Endothelial cell of umbilical vein (primary cell): ENCODE results near the gene TXNDC2. TPM values are rescaled to one million over a fixed set of nuclear protein-coding genes. Genes with fewer than 3 reads are reported as not detected.
"Not testable (repeated sequence)": the region's sequence is repeated elsewhere in the genome, so short reads cannot be mapped to it uniquely, and the experiment has no call there.

Source experiments
- BruUV-seq: library from RNA; stranded (reverse); fragments of 400-500 nt; replicated peaks from 2 replicates; lab custom pipeline; 2021; lab: Mats Ljungman, UMichigan
- CTCF ChIA-PET: fragments of 300-600, 350-600 bp; sonication (Branson Sonifier 250); formaldehyde crosslinking; loops from one replicate; lab custom pipeline; 2021; ENCODE audit warnings: antibody characterized with exemption, inconsistent platforms; lab: Charles Lee
- POLR2A ChIA-PET: fragments of 300-600, 350-600 bp; sonication (Branson Sonifier 250); formaldehyde crosslinking; loops from one replicate; lab custom pipeline; 2021; ENCODE audit warnings: antibody characterized with exemption, inconsistent platforms; lab: Charles Lee
- DNase-seq: peaks from one replicate; pipeline ENCODE4 v3.0.0-alpha.2; 2011; ENCODE audit warnings: low read depth, low spot score
- FAIRE-seq: peaks from 2 replicates; lab custom pipeline; 2011; peaks lifted over from hg19 to GRCh38; lab: Jason Lieb, UNC
- H2AFZ ChIP-seq: 2 replicates; pipeline ENCODE4 v1.6.0; 2012; ENCODE audit warnings: low read depth, low read length, control low read depth, inconsistent platforms
- H3K27ac ChIP-seq: 2 replicates; pipeline ENCODE4 v1.5.1; 2011; ENCODE audit warnings: low read depth, mild to moderate bottlenecking, control low read depth, low read length, moderate library complexity; ENCODE audit not compliant: insufficient read depth
- H3K27me3 ChIP-seq, 2 experiments: 2 replicates each; pipeline versions ENCODE4 v1.6.0 to v1.6.1; 2011; ENCODE audit warnings: low read length in 2 of 2, mixed read lengths in 1 of 2; ENCODE audit not compliant: control insufficient read depth in 2 of 2, insufficient read depth in 2 of 2
- H3K36me3 ChIP-seq, 2 experiments: 2 replicates in 1 of 2; 3 replicates in 1 of 2; pipeline ENCODE4 v1.5.1; 2011; ENCODE audit warnings: low read length in 2 of 2, mild to moderate bottlenecking in 1 of 2, moderate library complexity in 1 of 2; ENCODE audit not compliant: control insufficient read depth in 2 of 2, insufficient read depth in 2 of 2; ENCODE audit errors: extremely low read depth in 1 of 2
- H3K4me1 ChIP-seq: 3 replicates; pipeline ENCODE4 v1.5.1; 2011; ENCODE audit warnings: mild to moderate bottlenecking, low read length; ENCODE audit not compliant: control insufficient read depth, insufficient read depth; ENCODE audit errors: extremely low read depth
- H3K4me2 ChIP-seq: 2 replicates; pipeline ENCODE4 v1.6.1; 2011; ENCODE audit warnings: low read length, control low read depth, mixed read lengths; ENCODE audit not compliant: insufficient read depth
- H3K4me3 ChIP-seq, 3 experiments: fragments of 200-600 bp in 1 of 3; sonication (generic), shearing (Covaris generic) in 1 of 3; replicated peaks in 1 of 3; 2 replicates each; pipeline ENCODE4 v1.5.1; 2011 to 2016; ENCODE audit warnings: control low read depth in 3 of 3, low read length in 3 of 3, mild to moderate bottlenecking in 2 of 3, inconsistent platforms in 1 of 3, low read depth in 1 of 3, moderate library complexity in 1 of 3; ENCODE audit not compliant: insufficient read depth in 1 of 3
- H3K79me2 ChIP-seq: 2 replicates; pipeline ENCODE4 v1.6.0; 2012; ENCODE audit warnings: low read length, inconsistent platforms; ENCODE audit not compliant: control insufficient read depth, insufficient read depth
- H3K9ac ChIP-seq: replicated peaks from 2 replicates; pipeline ENCODE3; 2011; ENCODE audit warnings: low read length, control low read depth; ENCODE audit not compliant: insufficient read depth; ENCODE audit errors: extremely low read depth
- H3K9me1 ChIP-seq: replicated peaks from 3 replicates; pipeline ENCODE4 v1.6.0; 2011; ENCODE audit warnings: mild to moderate bottlenecking, low read length; ENCODE audit not compliant: control insufficient read depth, insufficient read depth; ENCODE audit errors: extremely low read depth
- H3K9me3 ChIP-seq: replicated peaks from 2 replicates; pipeline ENCODE4 v1.5.1; 2012; ENCODE audit warnings: low read length, inconsistent platforms; ENCODE audit not compliant: control insufficient read depth, insufficient read depth
- H4K20me1 ChIP-seq: replicated peaks from 2 replicates; pipeline ENCODE3; 2011; ENCODE audit warnings: mild to moderate bottlenecking, low read length; ENCODE audit not compliant: control insufficient read depth, insufficient read depth; ENCODE audit errors: extremely low read depth
- EZH2 ChIP-seq: IDR thresholded peaks from 2 replicates; pipeline ENCODE4 v1.6.1; 2012; ENCODE audit warnings: borderline replicate concordance, low read depth, mild to moderate bottlenecking, moderate library complexity, low read length, inconsistent platforms; ENCODE audit not compliant: severe bottlenecking
- FOS ChIP-seq: IDR thresholded peaks from 2 replicates; pipeline ENCODE4 v1.6.1; 2011; ENCODE audit warnings: mild to moderate bottlenecking, low read length, moderate library complexity, borderline replicate concordance; ENCODE audit not compliant: insufficient read depth
- GATA2 ChIP-seq: IDR thresholded peaks from 2 replicates; pipeline ENCODE4 v1.7.0; 2011; ENCODE audit warnings: low read depth, mild to moderate bottlenecking, moderate library complexity, mixed read lengths, low read length; ENCODE audit not compliant: insufficient read length, insufficient read depth
- POLR2A ChIP-seq: IDR thresholded peaks from 2 replicates; pipeline ENCODE4 v1.6.1; 2012; ENCODE audit warnings: low read depth, mild to moderate bottlenecking, control low read depth, low read length
- POLR2AphosphoS5 ChIP-seq: IDR thresholded peaks from 2 replicates; pipeline ENCODE4 v1.6.1; 2012; ENCODE audit warnings: low read depth, mild to moderate bottlenecking, control low read depth, low read length, moderate library complexity; ENCODE audit not compliant: insufficient read depth
- dilution Hi-C: fragments of 300-500 bp; cut with MboI; formaldehyde crosslinking; loops from one replicate; pipeline ENCODE4 v1.15.0; 2019; ENCODE audit warnings: low sequenced_read_pairs; ENCODE audit not compliant: extremely low pct_ligation_motif_present
- intact Hi-C: fragments of 100-400 bp; cut with micrococcal nuclease; formaldehyde crosslinking; loops from one replicate; pipeline ENCODE4 v1.10.0; 2022
- polyA plus RNA-seq, 4 experiments: library from polyadenylated mRNA; depleted of rRNA in 3 of 4; stranded (reverse) in 3 of 4; unstranded in 1 of 4; fragments of >200 nt; gene quantifications; 2 replicates each; pipeline versions ENCODE4 v1.2.1 to v1.2.3, GENCODE V29; 2011 to 2012; ENCODE audit warnings: missing spikeins in 1 of 4
- total RNA-seq: library from RNA; stranded (reverse); gene quantifications from 2 replicates; pipeline ENCODE4 v1.2.3, GENCODE V29; 2021

Gene TXNDC2
- total and polyA plus RNA-seq, 2 donors (not counting 3 experiments of a cell fraction or from before 2014, with no cell fraction given) = 0.12 TPM; not detected in 1

DNA sequence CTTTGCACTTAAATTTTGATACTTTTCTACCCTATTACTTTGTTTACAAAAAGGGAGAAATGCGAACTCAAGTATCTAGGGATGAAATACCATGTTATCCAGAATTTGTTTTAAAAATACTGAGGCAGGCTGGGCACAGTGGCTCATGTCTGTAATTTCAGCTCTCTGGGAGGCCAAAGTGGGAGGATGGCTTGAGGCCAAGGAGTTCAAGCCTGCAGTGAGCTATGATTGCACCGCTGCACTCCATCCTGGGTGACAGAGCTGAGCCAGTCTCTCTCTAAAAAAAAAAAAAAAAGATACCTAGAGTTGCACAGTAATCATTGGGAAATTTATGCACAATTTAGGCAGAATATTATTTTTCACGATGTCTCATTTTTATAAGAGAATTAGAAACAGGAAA is 15.6 kb downstream of the TXNDC2 start:
- H3K9me1 ChIP-seq = no peaks in the 10 kb centered on the region
- H3K9me3 ChIP-seq = no peaks in the 10 kb centered on the region
- H3K27ac ChIP-seq = no peak overlapping the region
- H2AFZ ChIP-seq = no peak overlapping the region
- intact Hi-C loops (no loop called here), dilution Hi-C loops (no loop called here)
- H3K4me1 ChIP-seq = peaks cover 5% of the 10 kb centered on the region
- H3K9ac ChIP-seq = no peak overlapping the region
- ChIA-PET CTCF (no interaction called here), POLR2A (no interaction called here)
- no peak for TF ChIP-seq POLR2AphosphoS5
- TF ChIP-seq GATA2 = no peak
- TF ChIP-seq FOS = no peak
- TF ChIP-seq EZH2 = no peak
- no peak for TF ChIP-seq POLR2A
- FAIRE-seq (no peak), DNase-seq (no peak)
- H3K4me3 ChIP-seq = no peak overlapping the region
- no peaks in the 10 kb centered on the region for H3K36me3 ChIP-seq
- no peaks in the 10 kb centered on the region for H4K20me1 ChIP-seq
- BruUV-seq = no TSS peak
- H3K27me3 ChIP-seq = no peaks in the 10 kb centered on the region
- no peaks in the 10 kb centered on the region for H3K79me2 ChIP-seq
- no peak overlapping the region for H3K4me2 ChIP-seq

DNA sequence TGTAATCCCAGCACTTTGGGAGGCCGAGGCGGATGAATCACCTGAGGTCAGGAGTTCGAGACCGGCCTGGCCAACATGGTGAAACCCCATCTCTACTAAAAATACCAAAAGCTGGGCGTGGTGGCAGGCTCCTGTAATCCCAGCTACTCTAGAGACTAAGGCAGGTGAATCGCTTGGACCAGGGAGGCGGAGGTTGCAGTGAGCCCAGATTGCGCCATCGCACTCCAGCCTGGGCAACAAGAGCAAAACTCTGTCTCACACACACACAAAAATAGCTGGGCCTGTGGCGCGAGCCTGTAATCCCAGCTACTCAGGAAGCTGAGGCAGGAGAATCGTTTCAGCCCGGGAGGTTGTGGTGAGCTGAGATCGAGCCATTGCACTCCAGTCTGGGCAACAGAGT is 16.5 kb downstream of the TXNDC2 start:
- H3K4me1 ChIP-seq, H3K36me3 ChIP-seq, FAIRE-seq, H3K27me3 ChIP-seq, H3K4me3 ChIP-seq, CTCF ChIA-PET, intact Hi-C loops, H3K4me2 ChIP-seq, DNase-seq, dilution Hi-C loops, H4K20me1 ChIP-seq, H3K9me3 ChIP-seq, H3K9me1 ChIP-seq, H3K79me2 ChIP-seq, H3K27ac ChIP-seq, H2AFZ ChIP-seq, H3K9ac ChIP-seq, BruUV-seq: not testable (repeated sequence)
- POLR2A ChIA-PET = interaction anchor here (0.6 kb wide), 1 partner anchor 21 kb away, joined by 3 read pairs; no protein-coding TSS in a partner anchor
